Measurements from ENCODE around the gene ETF1. TPM values are rescaled to one million over a fixed set of nuclear protein-coding genes. Genes with fewer than 3 reads are reported as not detected.

Gene ETF1
- total RNA-seq, 1 donor from 2014 or later, result 116 TPM

- H3K4me3 ChIP-seq, result no peak overlapping the region
- H3K27ac ChIP-seq, result no peak overlapping the region
- peaks cover 22% of the 10 kb centered on the region for H3K36me3 Mint-ChIP-seq
- no peak overlapping the region for H3K4me3 Mint-ChIP-seq
- peaks cover 7% of the 10 kb centered on the region for H3K4me1 ChIP-seq
- peaks cover 26% of the 10 kb centered on the region for H3K27me3 Mint-ChIP-seq (ENCODE audit: insufficient read depth, low read depth)
- peaks cover 24% of the 10 kb centered on the region for H4K20me1 ChIP-seq (ENCODE audit: low read depth)
- H3K9ac ChIP-seq, result no peak overlapping the region
- H3K4me2 ChIP-seq, result no peak overlapping the region
- H3K36me3 ChIP-seq, result no peaks in the 10 kb centered on the region
- peaks cover 14% of the 10 kb centered on the region for H3F3A ChIP-seq (ENCODE audit: low read depth)
- peaks cover 26% of the 10 kb centered on the region for H3K27me3 ChIP-seq
- no peaks in the 10 kb centered on the region for H3K9me3 ChIP-seq (ENCODE audit: low read depth)
- DNase-seq (ENCODE audit: low spot score), result no peak
- no peak overlapping the region for H2AFZ ChIP-seq (replicated peaks)
- H3K9me3 Mint-ChIP-seq, result peaks cover 8% of the 10 kb centered on the region
- peaks cover 29% of the 10 kb centered on the region for H3K4me1 Mint-ChIP-seq
- H3K27ac Mint-ChIP-seq, result no peak overlapping the region
- peaks cover 8% of the 10 kb centered on the region for H3K79me2 ChIP-seq (ENCODE audit: low read depth)
- no peak for TF ChIP-seq EZH2 (IDR thresholded peaks at IDR 0.05)
- TF ChIP-seq CTCF (IDR thresholded peaks at IDR 0.05), result no peak
- no peak for TF ChIP-seq EZH2phosphoT487 (IDR thresholded peaks at IDR 0.05)
These were observed 72.0 kb downstream of the ETF1 start for GRCh38 chr5:138471052-138471361.

- Histone ChIP-seq H2AFZ (replicated peaks) (no peak overlapping the region), H3K4me3 (no peak overlapping the region), H3K4me1 (peaks cover 9% of the 10 kb centered on the region), H4K20me1 (ENCODE audit: low read depth) (peaks cover 29% of the 10 kb centered on the region), H3K9me3 (ENCODE audit: low read depth) (no peaks in the 10 kb centered on the region), H3K27me3 (peaks cover 31% of the 10 kb centered on the region), H3K9ac (no peak overlapping the region), H3F3A (ENCODE audit: low read depth) (peaks cover 16% of the 10 kb centered on the region), H3K79me2 (ENCODE audit: low read depth) (peaks cover 11% of the 10 kb centered on the region), H3K27ac (no peak overlapping the region), H3K36me3 (no peaks in the 10 kb centered on the region), H3K4me2 (no peak overlapping the region)
- Mint-ChIP-seq H3K4me1 (peaks cover 29% of the 10 kb centered on the region), H3K27ac (no peak overlapping the region), H3K4me3 (no peak overlapping the region), H3K36me3 (peaks cover 22% of the 10 kb centered on the region), H3K27me3 (ENCODE audit: insufficient read depth, low read depth) (peaks cover 26% of the 10 kb centered on the region), H3K9me3 (peaks cover 8% of the 10 kb centered on the region)
- peak; percentile 51 for DNase-seq (ENCODE audit: low spot score)
- TF ChIP-seq EZH2 (IDR thresholded peaks at IDR 0.05) (no peak), CTCF (IDR thresholded peaks at IDR 0.05) (no peak), EZH2phosphoT487 (IDR thresholded peaks at IDR 0.05) (no peak)
These were observed 72.5 kb downstream of the ETF1 start for GRCh38 chr5:138470322-138471051.

- Histone ChIP-seq H4K20me1 (ENCODE audit: low read depth) (peaks cover 30% of the 10 kb centered on the region), H3F3A (ENCODE audit: low read depth) (peaks cover 16% of the 10 kb centered on the region), H3K9ac (no peak overlapping the region), H3K4me2 (no peak overlapping the region), H3K36me3 (no peaks in the 10 kb centered on the region), H3K79me2 (ENCODE audit: low read depth) (peaks cover 11% of the 10 kb centered on the region), H3K4me1 (peaks cover 9% of the 10 kb centered on the region), H3K9me3 (ENCODE audit: low read depth) (no peaks in the 10 kb centered on the region), H3K27ac (no peak overlapping the region), H3K4me3 (no peak overlapping the region), H3K27me3 (peaks cover 32% of the 10 kb centered on the region), H2AFZ (replicated peaks) (no peak overlapping the region)
- H3K9me3 Mint-ChIP-seq, result peaks cover 8% of the 10 kb centered on the region
- no peak for TF ChIP-seq CTCF (IDR thresholded peaks at IDR 0.05)
- no peak for TF ChIP-seq EZH2 (IDR thresholded peaks at IDR 0.05)
- no peak for TF ChIP-seq EZH2phosphoT487 (IDR thresholded peaks at IDR 0.05)
- H3K4me1 Mint-ChIP-seq, result peaks cover 29% of the 10 kb centered on the region
- peaks cover 22% of the 10 kb centered on the region for H3K36me3 Mint-ChIP-seq
- peaks cover 28% of the 10 kb centered on the region for H3K27me3 Mint-ChIP-seq (ENCODE audit: insufficient read depth, low read depth)
- H3K27ac Mint-ChIP-seq, result no peak overlapping the region
- peak overlapping the region; percentile 43 for H3K4me3 Mint-ChIP-seq
- peak; percentile 55 for DNase-seq (ENCODE audit: low spot score)
These were observed 73.3 kb downstream of the ETF1 start for GRCh38 chr5:138469540-138470321.
